ENCODE data around the gene MT1F.
"Not testable (repeated sequence)": the region's sequence is repeated elsewhere in the genome, so short reads cannot be mapped to it uniquely, and the experiment has no call there.

Gene MT1F

GRCh38 chr16:56672761-56673536 lies 15.2 kb downstream of the MT1F start:
- TF ChIP-seq CTCF (conservative IDR thresholded peaks at IDR 0.05; ENCODE audit: low read length): no peak
- no peak for TF ChIP-seq EZH2phosphoT487 (IDR thresholded peaks at IDR 0.05; ENCODE audit: borderline replicate concordance)
- no peaks in the 10 kb centered on the region for H4K20me1 ChIP-seq (ENCODE audit: insufficient read depth, low read length, poor library complexity, severe bottlenecking)
- no peak overlapping the region for H2AFZ ChIP-seq (ENCODE audit: low read length)
- H3K4me3 ChIP-seq (ENCODE audit: low read length, poor library complexity, severe bottlenecking): no peak overlapping the region
- H3K9me3 ChIP-seq (ENCODE audit: insufficient read depth, low read depth, low read length): no peaks in the 10 kb centered on the region
- H3K4me2 ChIP-seq (ENCODE audit: low read depth, low read length, poor library complexity, severe bottlenecking): no peak overlapping the region
- H3F3A ChIP-seq (ENCODE audit: low read depth): no peaks in the 10 kb centered on the region
- no peaks in the 10 kb centered on the region for H3K27me3 ChIP-seq (ENCODE audit: insufficient read depth, low read length, poor library complexity, severe bottlenecking)
- no peaks in the 10 kb centered on the region for H3K36me3 ChIP-seq (ENCODE audit: insufficient read depth, low read length)
- no peak overlapping the region for H3K9ac ChIP-seq (ENCODE audit: low read depth, low read length, poor library complexity, severe bottlenecking)
- H3K9me2 ChIP-seq (replicated peaks; ENCODE audit: low read depth, low read length): no peaks in the 10 kb centered on the region
- no peaks in the 10 kb centered on the region for H3K79me2 ChIP-seq (ENCODE audit: insufficient read depth, low read length)
- no peaks in the 10 kb centered on the region for H3K4me1 ChIP-seq (ENCODE audit: insufficient read depth, low read length, poor library complexity, severe bottlenecking)

GRCh38 chr16:56673921-56674320 lies 16.2 kb downstream of the MT1F start:
- Histone ChIP-seq H3K27me3 (ENCODE audit: insufficient read depth, low read length, poor library complexity, severe bottlenecking) (no peaks in the 10 kb centered on the region), H3K4me1 (ENCODE audit: insufficient read depth, low read length, poor library complexity, severe bottlenecking) (no peaks in the 10 kb centered on the region), H3K79me2 (ENCODE audit: insufficient read depth, low read length) (no peaks in the 10 kb centered on the region), H3K9me3 (ENCODE audit: insufficient read depth, low read depth, low read length) (no peaks in the 10 kb centered on the region), H3K9ac (ENCODE audit: low read depth, low read length, poor library complexity, severe bottlenecking) (no peak overlapping the region), H3K4me3 (ENCODE audit: low read length, poor library complexity, severe bottlenecking) (no peak overlapping the region), H3K9me2 (replicated peaks; ENCODE audit: low read depth, low read length) (no peaks in the 10 kb centered on the region), H2AFZ (ENCODE audit: low read length) (no peak overlapping the region), H3F3A (ENCODE audit: low read depth) (no peaks in the 10 kb centered on the region), H3K36me3 (ENCODE audit: insufficient read depth, low read length) (no peaks in the 10 kb centered on the region), H4K20me1 (ENCODE audit: insufficient read depth, low read length, poor library complexity, severe bottlenecking) (no peaks in the 10 kb centered on the region), H3K4me2 (ENCODE audit: low read depth, low read length, poor library complexity, severe bottlenecking) (no peak overlapping the region)
- TF ChIP-seq CTCF (conservative IDR thresholded peaks at IDR 0.05; ENCODE audit: low read length) (peak; percentile 45), EZH2phosphoT487 (IDR thresholded peaks at IDR 0.05; ENCODE audit: borderline replicate concordance) (no peak)

- not testable (repeated sequence) for H3K27me3 ChIP-seq (ENCODE audit: insufficient read depth, low read length, poor library complexity, severe bottlenecking); H3K9ac ChIP-seq (ENCODE audit: low read depth, low read length, poor library complexity, severe bottlenecking); H3K4me3 ChIP-seq (ENCODE audit: low read length, poor library complexity, severe bottlenecking); H3K9me3 ChIP-seq (ENCODE audit: insufficient read depth, low read depth, low read length); H3K4me2 ChIP-seq (ENCODE audit: low read depth, low read length, poor library complexity, severe bottlenecking); H3K36me3 ChIP-seq (ENCODE audit: insufficient read depth, low read length); H3K4me1 ChIP-seq (ENCODE audit: insufficient read depth, low read length, poor library complexity, severe bottlenecking); H3K79me2 ChIP-seq (ENCODE audit: insufficient read depth, low read length); H2AFZ ChIP-seq (ENCODE audit: low read length); H3K9me2 ChIP-seq (replicated peaks; ENCODE audit: low read depth, low read length); H3F3A ChIP-seq (ENCODE audit: low read depth); H4K20me1 ChIP-seq (ENCODE audit: insufficient read depth, low read length, poor library complexity, severe bottlenecking)
Measured at GRCh38 chr16:56674570-56674969, 16.8 kb downstream of the MT1F start.

- Histone ChIP-seq H3K9ac (ENCODE audit: low read depth, low read length, poor library complexity, severe bottlenecking) (no peak overlapping the region), H3K4me3 (ENCODE audit: low read length, poor library complexity, severe bottlenecking) (no peak overlapping the region)
Measured at GRCh38 chr16:56675685-56676210, 18.0 kb downstream of the MT1F start.

More at GRCh38 chr16:56675685-56676210, 18.0 kb downstream of the MT1F start:
- H2AFZ ChIP-seq (ENCODE audit: low read length): no peak overlapping the region
- no peaks in the 10 kb centered on the region for H3K36me3 ChIP-seq (ENCODE audit: insufficient read depth, low read length)
- H4K20me1 ChIP-seq (ENCODE audit: insufficient read depth, low read length, poor library complexity, severe bottlenecking): no peaks in the 10 kb centered on the region
- no peaks in the 10 kb centered on the region for H3F3A ChIP-seq (ENCODE audit: low read depth)
- no peaks in the 10 kb centered on the region for H3K9me3 ChIP-seq (ENCODE audit: insufficient read depth, low read depth, low read length)
- no peak for TF ChIP-seq CTCF (conservative IDR thresholded peaks at IDR 0.05; ENCODE audit: low read length)
- no peak for TF ChIP-seq EZH2phosphoT487 (IDR thresholded peaks at IDR 0.05; ENCODE audit: borderline replicate concordance)
- no peaks in the 10 kb centered on the region for H3K79me2 ChIP-seq (ENCODE audit: insufficient read depth, low read length)
- H3K4me2 ChIP-seq (ENCODE audit: low read depth, low read length, poor library complexity, severe bottlenecking): no peak overlapping the region
- H3K27me3 ChIP-seq (ENCODE audit: insufficient read depth, low read length, poor library complexity, severe bottlenecking): no peaks in the 10 kb centered on the region
- no peaks in the 10 kb centered on the region for H3K9me2 ChIP-seq (replicated peaks; ENCODE audit: low read depth, low read length)
- no peaks in the 10 kb centered on the region for H3K4me1 ChIP-seq (ENCODE audit: insufficient read depth, low read length, poor library complexity, severe bottlenecking)

All from Loucy (cell line).